A673 (cell line): ENCODE measurements around the gene LKAAEAR1.

Experiments
- EZH2 ChIP-seq: fragments of 200-600 bp; sonication (generic); IDR thresholded peaks from 2 replicates; pipeline ENCODE4 v1.6.1; 2017; ENCODE audit warnings: borderline replicate concordance, low read depth, mild to moderate bottlenecking, mixed read lengths, antibody characterized with exemption, low read length; ENCODE audit not compliant: poor library complexity, severe bottlenecking
- TF ChIP-seq, protein P1 (sequence below): fragments of 300-800, 200-600 bp; sonication (generic); conservative IDR thresholded peaks from 2 replicates; pipeline ENCODE4 v1.5.1; 2017; ENCODE audit warnings: low read depth, mild to moderate bottlenecking, antibody characterized with exemption, low read length, moderate library complexity, mixed read lengths

DNA sequence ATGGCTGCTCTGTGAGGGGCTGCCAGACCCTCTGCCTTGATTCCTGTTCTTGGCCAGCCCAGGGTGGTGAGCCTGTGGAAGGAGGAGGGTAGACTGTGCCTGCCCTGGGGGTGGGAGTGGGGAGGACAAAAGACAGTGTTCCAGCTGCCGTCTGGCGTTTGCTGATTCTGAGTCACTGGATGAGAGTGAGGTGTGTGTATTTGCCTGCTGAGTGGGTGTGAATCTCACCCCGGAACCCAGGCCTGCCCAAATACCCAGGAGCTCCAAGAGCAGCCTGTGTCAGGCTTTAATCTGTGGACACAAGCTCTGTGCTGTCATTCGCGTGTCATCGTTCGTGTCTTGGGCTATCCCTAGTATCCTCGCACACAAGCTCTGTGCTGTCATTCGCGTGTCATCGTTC, 2.6 kb upstream of the LKAAEAR1 start:
- TF ChIP-seq, protein P1, sequence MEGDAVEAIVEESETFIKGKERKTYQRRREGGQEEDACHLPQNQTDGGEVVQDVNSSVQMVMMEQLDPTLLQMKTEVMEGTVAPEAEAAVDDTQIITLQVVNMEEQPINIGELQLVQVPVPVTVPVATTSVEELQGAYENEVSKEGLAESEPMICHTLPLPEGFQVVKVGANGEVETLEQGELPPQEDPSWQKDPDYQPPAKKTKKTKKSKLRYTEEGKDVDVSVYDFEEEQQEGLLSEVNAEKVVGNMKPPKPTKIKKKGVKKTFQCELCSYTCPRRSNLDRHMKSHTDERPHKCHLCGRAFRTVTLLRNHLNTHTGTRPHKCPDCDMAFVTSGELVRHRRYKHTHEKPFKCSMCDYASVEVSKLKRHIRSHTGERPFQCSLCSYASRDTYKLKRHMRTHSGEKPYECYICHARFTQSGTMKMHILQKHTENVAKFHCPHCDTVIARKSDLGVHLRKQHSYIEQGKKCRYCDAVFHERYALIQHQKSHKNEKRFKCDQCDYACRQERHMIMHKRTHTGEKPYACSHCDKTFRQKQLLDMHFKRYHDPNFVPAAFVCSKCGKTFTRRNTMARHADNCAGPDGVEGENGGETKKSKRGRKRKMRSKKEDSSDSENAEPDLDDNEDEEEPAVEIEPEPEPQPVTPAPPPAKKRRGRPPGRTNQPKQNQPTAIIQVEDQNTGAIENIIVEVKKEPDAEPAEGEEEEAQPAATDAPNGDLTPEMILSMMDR: no peak
- no peak for TF ChIP-seq EZH2
